Common myeloid progenitor, CD34-positive (primary cell): Measurements from ENCODE around the gene BMAL2.

Experiments used
- CTCF ChIA-PET: fragments of 350-600 bp; sonication (Branson Sonifier 250); formaldehyde crosslinking; loops from one replicate; lab custom pipeline; 2021; ENCODE audit warnings: antibody characterized with exemption; lab: Charles Lee
- POLR2A ChIA-PET: fragments of 350-600 bp; sonication (Branson Sonifier 250); formaldehyde crosslinking; loops from one replicate; lab custom pipeline; 2021; ENCODE audit warnings: antibody characterized with exemption; lab: Charles Lee
- DNase-seq, 3 donors: peaks; one replicate each; pipeline versions ENCODE4 v3.0.0 to v3.0.0-alpha.2; 2013
- H3K27ac ChIP-seq, 2 experiments: 1 replicate in 1 of 2; 2 replicates in 1 of 2; pipeline ENCODE4 v1.7.0; 2013; ENCODE audit warnings: inconsistent platforms in 2 of 2, low read length in 2 of 2, mild to moderate bottlenecking in 2 of 2, low read depth in 1 of 2, moderate library complexity in 1 of 2; ENCODE audit not compliant: severe bottlenecking in 2 of 2, insufficient read depth in 1 of 2, poor library complexity in 1 of 2
- H3K27me3 ChIP-seq, 5 experiments: replicated peaks in 2 of 5; 1 replicate in 3 of 5; 2 replicates in 2 of 5; pipeline versions ENCODE4 v1.6.1 to v1.7.0; 2013; ENCODE audit warnings: low read length in 4 of 5, mild to moderate bottlenecking in 2 of 5, moderate library complexity in 2 of 5, inconsistent platforms in 1 of 5; ENCODE audit not compliant: insufficient read depth in 5 of 5, control insufficient read depth in 4 of 5
- H3K36me3 ChIP-seq, 4 experiments: 1 replicate in 2 of 4; 2 replicates in 2 of 4; pipeline versions ENCODE4 v1.6.1 to v1.7.0; 2013; ENCODE audit warnings: low read length in 3 of 4, control low read depth in 1 of 4, mild to moderate bottlenecking in 1 of 4; ENCODE audit not compliant: control insufficient read depth in 4 of 4, insufficient read depth in 4 of 4
- H3K4me1 ChIP-seq, 4 experiments: 1 replicate in 3 of 4; 2 replicates in 1 of 4; pipeline versions ENCODE4 v1.6.1 to v1.7.1; 2013; ENCODE audit warnings: low read length in 3 of 4, mild to moderate bottlenecking in 3 of 4, control low read depth in 1 of 4, inconsistent platforms in 1 of 4, moderate library complexity in 1 of 4; ENCODE audit not compliant: control insufficient read depth in 4 of 4, insufficient read depth in 4 of 4; ENCODE audit errors: control extremely low read depth in 1 of 4
- H3K4me3 ChIP-seq, 7 experiments: 1 replicate in 4 of 7; 2 replicates in 3 of 7; pipeline versions ENCODE4 v1.5.1 to v1.7.0; 2013; ENCODE audit warnings: mild to moderate bottlenecking in 7 of 7, low read length in 6 of 7, moderate library complexity in 6 of 7, inconsistent platforms in 2 of 7, low read depth in 2 of 7, control low read depth in 1 of 7; ENCODE audit not compliant: insufficient read depth in 4 of 7, control insufficient read depth in 1 of 7; ENCODE audit errors: extremely low read depth in 1 of 7
- H3K9me3 ChIP-seq, 5 experiments: 1 replicate in 4 of 5; 2 replicates in 1 of 5; pipeline versions ENCODE4 v1.6.1 to v1.7.1; 2013; ENCODE audit warnings: low read length in 4 of 5, mild to moderate bottlenecking in 2 of 5, inconsistent platforms in 1 of 5, low read depth in 1 of 5, moderate library complexity in 1 of 5; ENCODE audit not compliant: control insufficient read depth in 4 of 5, insufficient read depth in 2 of 5; ENCODE audit errors: control extremely low read depth in 1 of 5
- WGBS: methylation state at CpG from one replicate; pipeline ENCODE4 v1.1.5; 2013; ENCODE audit not compliant: insufficient coverage; 5-methylcytosine and 5-hydroxymethylcytosine counted together

Gene BMAL2

DNA sequence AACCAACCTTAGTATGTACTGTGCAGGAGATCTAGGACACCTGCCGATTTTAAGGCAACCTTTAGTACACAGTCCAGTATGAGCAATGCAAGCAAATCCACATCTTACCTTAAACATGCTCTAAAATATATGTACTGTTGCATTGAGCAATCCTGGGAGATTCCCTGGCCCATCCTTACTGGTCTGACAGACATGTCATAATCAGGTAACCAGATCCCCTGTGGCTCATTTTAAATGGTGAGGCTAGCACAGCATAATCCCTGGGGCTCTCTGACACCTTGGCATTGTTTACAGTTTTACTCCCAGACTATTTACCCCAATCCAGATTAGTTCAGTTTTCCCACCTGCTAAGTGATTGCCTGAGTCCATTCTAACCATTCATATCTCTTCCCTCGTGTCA lies 15.1 kb downstream of the BMAL2 start:
- Histone ChIP-seq H3K9me3 (no peaks in the 10 kb centered on the region), H3K4me3 (no peak overlapping the region), H3K4me1 (no peaks in the 10 kb centered on the region), H3K36me3 (no peaks in the 10 kb centered on the region), H3K27me3 (no peaks in the 10 kb centered on the region), H3K27ac (no peak overlapping the region)
- WGBS = 100% methylated on average over 1 of the region's 2 CpGs
- ChIA-PET POLR2A (no interaction called here), CTCF (interaction anchor here (0.8 kb wide), 1 partner anchor 333 kb away, joined by 3 read pairs; no protein-coding TSS in a partner anchor)
- DNase-seq = no peak

GRCh38 chr12:27351476-27351875 lies 18.8 kb downstream of the BMAL2 start:
- Histone ChIP-seq H3K4me1 (no peaks in the 10 kb centered on the region), H3K36me3 (no peaks in the 10 kb centered on the region), H3K4me3 (no peak overlapping the region), H3K27me3 (no peaks in the 10 kb centered on the region), H3K9me3 (no peaks in the 10 kb centered on the region), H3K27ac (no peak overlapping the region)
- CTCF ChIA-PET = interaction anchor here (0.9 kb wide), 1 partner anchor 12 kb away, joined by 3 read pairs; no protein-coding TSS in a partner anchor
- POLR2A ChIA-PET = no interaction called here
- 100% methylated on average over 3 of the region's 7 CpGs for WGBS
- no peak for DNase-seq

DNA sequence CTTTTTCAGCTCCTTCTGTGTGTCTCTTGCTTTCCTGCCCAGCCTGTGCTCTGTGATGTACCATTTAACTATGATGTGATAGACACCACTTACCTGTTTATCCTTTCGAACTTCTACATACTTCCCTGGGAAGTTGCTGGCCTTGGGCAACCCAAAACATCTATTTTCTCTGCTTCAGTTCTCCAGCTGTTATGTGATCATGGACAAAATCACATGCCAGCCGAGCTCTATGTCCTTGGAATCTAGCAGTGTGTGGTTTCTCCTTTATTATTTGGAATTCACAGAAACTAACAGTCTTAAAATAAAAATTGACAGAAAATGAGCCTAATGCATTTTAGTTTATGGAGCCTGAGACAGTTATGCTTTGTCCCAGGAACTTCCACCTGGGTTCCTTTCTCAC lies 22.9 kb downstream of the BMAL2 start:
- no CpG with 5 or more reads among the region's 2 CpGs for WGBS

GRCh38 chr12:27355979-27356378 lies 23.3 kb downstream of the BMAL2 start:
- ChIA-PET CTCF (no interaction called here), POLR2A (no interaction called here)
- H3K36me3 ChIP-seq = no peaks in the 10 kb centered on the region
- 100% methylated on average over 1 of the region's 1 CpG for WGBS
- H3K9me3 ChIP-seq = no peaks in the 10 kb centered on the region
- H3K4me3 ChIP-seq = no peak overlapping the region
- DNase-seq = no peak
- no peak overlapping the region for H3K27ac ChIP-seq
- no peaks in the 10 kb centered on the region for H3K4me1 ChIP-seq
- no peaks in the 10 kb centered on the region for H3K27me3 ChIP-seq

More for the DNA sequence above, 22.9 kb downstream of the BMAL2 start:
- ChIA-PET CTCF (no interaction called here), POLR2A (no interaction called here)
- H3K27ac ChIP-seq = no peak overlapping the region
- DNase-seq = no peak
- H3K27me3 ChIP-seq = no peaks in the 10 kb centered on the region
- no peaks in the 10 kb centered on the region for H3K36me3 ChIP-seq
- no peak overlapping the region for H3K4me3 ChIP-seq
- H3K4me1 ChIP-seq = no peaks in the 10 kb centered on the region
- H3K9me3 ChIP-seq = no peaks in the 10 kb centered on the region

DNA sequence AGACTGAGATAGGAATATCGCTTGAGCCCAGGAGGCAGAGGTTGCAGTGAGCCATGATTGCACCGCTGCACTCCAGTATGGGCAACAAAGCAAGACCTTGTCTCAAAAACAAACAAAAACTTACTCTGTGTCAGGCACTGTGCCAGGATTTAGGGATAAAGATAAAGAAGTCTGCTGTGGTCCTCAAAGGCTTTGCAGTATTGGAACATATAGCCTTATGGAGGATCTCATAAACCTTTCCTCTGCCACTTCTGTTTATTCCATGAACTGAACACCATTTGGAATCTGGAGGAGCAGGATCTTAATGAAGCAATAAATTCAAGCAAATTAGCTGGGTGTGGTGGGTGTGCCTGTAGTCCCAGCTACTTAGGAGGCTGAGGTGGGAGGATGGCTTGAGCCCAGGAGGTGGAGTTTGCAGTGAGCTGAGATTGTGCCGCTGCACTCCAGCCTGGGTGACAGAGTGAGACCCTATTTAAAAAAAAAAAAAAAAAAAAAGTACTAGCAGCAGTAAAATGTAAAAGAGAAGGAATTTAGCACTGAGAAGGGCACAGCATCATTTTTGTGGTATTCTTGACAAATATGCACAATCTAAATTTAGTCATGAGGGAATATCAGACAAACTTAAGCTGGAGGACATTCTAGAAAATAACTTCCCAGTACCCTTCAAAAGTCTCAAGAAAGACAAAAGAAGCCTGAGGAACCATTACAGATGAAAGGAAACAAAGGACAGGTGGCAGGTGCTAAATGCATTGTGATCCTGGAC lies 27.1 kb downstream of the BMAL2 start:
- DNase-seq = no peak
- Histone ChIP-seq H3K36me3 (peaks cover 0 to 2% (median 1%) of the 10 kb centered on the region in 4 experiments), H3K9me3 (peaks cover 0 to 6% (median 4%) of the 10 kb centered on the region in 5 experiments), H3K4me1 (no peaks in the 10 kb centered on the region), H3K27me3 (no peaks in the 10 kb centered on the region), H3K4me3 (no peak overlapping the region), H3K27ac (no peak overlapping the region)
- WGBS = no CpG with 5 or more reads among the region's 3 CpGs
- ChIA-PET POLR2A (no interaction called here), CTCF (no interaction called here)

DNA sequence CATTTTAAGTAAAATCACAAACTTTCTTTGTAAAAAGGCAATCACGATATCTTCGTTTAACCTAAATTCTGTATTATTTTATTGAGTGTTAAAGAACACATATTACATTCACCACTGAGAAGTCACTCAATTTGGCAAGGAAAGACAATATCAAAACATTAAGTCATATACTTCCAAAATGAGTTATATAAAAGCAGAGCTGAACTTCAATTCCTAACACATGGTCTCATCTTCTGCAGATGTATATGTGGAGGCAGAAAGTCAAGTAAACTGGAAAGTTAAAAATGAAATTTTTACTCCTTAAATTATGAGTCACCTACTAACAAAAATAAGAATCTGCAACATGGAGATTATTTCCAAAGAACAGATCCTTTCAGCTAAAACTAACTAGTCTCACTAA lies 28.7 kb downstream of the BMAL2 start:
- no CpG with 5 or more reads among the region's 2 CpGs for WGBS
- Histone ChIP-seq H3K27ac (no peak overlapping the region), H3K9me3 (peaks cover 0 to 6% (median 4%) of the 10 kb centered on the region in 5 experiments), H3K4me3 (no peak overlapping the region), H3K4me1 (no peaks in the 10 kb centered on the region), H3K36me3 (peaks cover 0 to 2% (median 1%) of the 10 kb centered on the region in 4 experiments), H3K27me3 (no peaks in the 10 kb centered on the region)
- ChIA-PET CTCF (no interaction called here), POLR2A (interaction anchor here (0.5 kb wide), 1 partner anchor 20 kb away, joined by 6 read pairs; no protein-coding TSS in a partner anchor)
- no peak for DNase-seq

- Histone ChIP-seq H3K9me3 (peaks cover 0 to 6% (median 4%) of the 10 kb centered on the region in 5 experiments), H3K27me3 (no peaks in the 10 kb centered on the region), H3K4me3 (no peak overlapping the region), H3K4me1 (peaks cover 0 to 2% (median 0%) of the 10 kb centered on the region in 4 experiments), H3K36me3 (peaks cover 2 to 25% (median 11%) of the 10 kb centered on the region in 4 experiments), H3K27ac (no peak overlapping the region)
- ChIA-PET POLR2A (no interaction called here), CTCF (interaction anchor here (1.5 kb wide), 1 partner anchor 18 kb away, joined by 4 read pairs; no protein-coding TSS in a partner anchor)
- no peak for DNase-seq
- no CpG with 5 or more reads among the region's 3 CpGs for WGBS
These were observed 34.0 kb downstream of the BMAL2 start for GRCh38 chr12:27366621-27367020.
